HepG2 (cell line): ENCODE measurements around the gene ANKRD61. TPM values are rescaled to one million over a fixed set of nuclear protein-coding genes. Genes with fewer than 3 reads are reported as not detected.

Experiments used
- ATF1 ChIP-seq: IDR thresholded peaks from 2 replicates; pipeline ENCODE4 v1.6.1; 2016; ENCODE audit warnings: mild to moderate bottlenecking, control low read depth
- FOSL2 ChIP-seq: sonication (generic); formaldehyde crosslinking; IDR thresholded peaks from 2 replicates; pipeline ENCODE4 v1.4.0; 2020; ENCODE audit warnings: missing genetic modification reagents
- JUND ChIP-seq: sonication (generic); formaldehyde crosslinking; IDR thresholded peaks from 2 replicates; pipeline ENCODE4 v1.8.0; 2022; ENCODE audit warnings: mild to moderate bottlenecking, missing genetic modification reagents
- KDM6A ChIP-seq: IDR thresholded peaks from 2 replicates; pipeline ENCODE4 v1.6.1; 2016; ENCODE audit warnings: low read depth
- KLF15 ChIP-seq: sonication (generic); formaldehyde crosslinking; IDR thresholded peaks from 2 replicates; pipeline ENCODE4 v1.8.1; 2023; ENCODE audit warnings: borderline replicate concordance, mild to moderate bottlenecking, inconsistent platforms, missing genetic modification reagents, mixed read lengths
- KLF6 ChIP-seq: IDR thresholded peaks from 2 replicates; pipeline ENCODE4 v1.8.0; 2016; ENCODE audit warnings: missing biosample characterization, missing genetic modification reagents
- NCOA1 ChIP-seq: sonication (generic); formaldehyde crosslinking; IDR thresholded peaks from 2 replicates; pipeline ENCODE4 v1.9.0; 2021; ENCODE audit warnings: missing genetic modification reagents
- NFIB ChIP-seq: sonication (generic); formaldehyde crosslinking; IDR thresholded peaks from 2 replicates; pipeline ENCODE4 v1.9.0; 2021; ENCODE audit warnings: missing genetic modification reagents, mild to moderate bottlenecking, borderline replicate concordance
- POGZ ChIP-seq: sonication (generic); formaldehyde crosslinking; IDR thresholded peaks from 2 replicates; pipeline ENCODE4 v1.4.0; 2020; ENCODE audit warnings: mild to moderate bottlenecking, missing genetic modification reagents
- SP1 ChIP-seq, 2 experiments: fragments of 450-650 bp in 1 of 2; sonication (generic) in 1 of 2; formaldehyde crosslinking in 1 of 2; IDR thresholded peaks; 2 replicates each; pipeline versions ENCODE4 v1.4.0 to v1.6.1; 2016 to 2020; ENCODE audit warnings: missing genetic modification reagents in 1 of 2
- SRY ChIP-seq: sonication (generic); formaldehyde crosslinking; IDR thresholded peaks from 2 replicates; pipeline ENCODE4 v1.8.0; 2022; ENCODE audit warnings: mild to moderate bottlenecking, missing genetic modification reagents
- STAT5B ChIP-seq: sonication (generic); formaldehyde crosslinking; IDR thresholded peaks from 2 replicates; pipeline ENCODE4 v1.4.0; 2020; ENCODE audit warnings: missing genetic modification reagents
- TOE1 ChIP-seq: sonication (generic); formaldehyde crosslinking; IDR thresholded peaks from 2 replicates; pipeline ENCODE4 v1.4.0; 2020; ENCODE audit warnings: mild to moderate bottlenecking, missing genetic modification reagents
- ZBTB7A ChIP-seq: sonication (generic); formaldehyde crosslinking; IDR thresholded peaks from 2 replicates; pipeline ENCODE4 v1.8.0; 2022; ENCODE audit warnings: mild to moderate bottlenecking, missing genetic modification reagents
- ZNF253 ChIP-seq: sonication (generic); formaldehyde crosslinking; IDR thresholded peaks from 2 replicates; pipeline ENCODE4 v1.8.0; 2022; ENCODE audit warnings: mild to moderate bottlenecking, missing genetic modification reagents, borderline replicate concordance
- ZNF670 ChIP-seq: sonication (generic); formaldehyde crosslinking; IDR thresholded peaks from 2 replicates; pipeline ENCODE4 v1.8.0; 2022; ENCODE audit warnings: mild to moderate bottlenecking, missing genetic modification reagents, borderline replicate concordance
- polyA plus RNA-seq, 8 experiments: library from polyadenylated mRNA; depleted of rRNA in 3 of 8; stranded (reverse) in 7 of 8; unstranded in 1 of 8; fragments of >200 nt; fragmentation: Illumina TruSeq in 4 of 8; extraction: Trizol in 4 of 8; gene quantifications; 2 replicates each; pipeline versions ENCODE4 v1.2.1 to v1.2.3, GENCODE V29; 2011 to 2016; ENCODE audit warnings: low read depth in 4 of 8, missing spikeins in 1 of 8, mixed read lengths in 1 of 8; ENCODE audit not compliant: insufficient read depth in 1 of 8
- total RNA-seq, 5 experiments: library from RNA; depleted of rRNA; stranded (reverse); fragments of >200 nt; fragmentation: Illumina TruSeq; extraction: Trizol; gene quantifications; 2 replicates each; pipeline ENCODE4 v1.2.3, GENCODE V29; 2016; ENCODE audit warnings: low read depth in 1 of 5
- TF ChIP-seq, protein P1 (sequence below): IDR thresholded peaks from 2 replicates; pipeline ENCODE4 v1.6.1; 2016
- TF ChIP-seq, protein P2 (sequence below): IDR thresholded peaks from 2 replicates; pipeline ENCODE4 v1.6.1; 2016; ENCODE audit warnings: control low read depth
- TF ChIP-seq, protein P3 (sequence below): sonication (generic); formaldehyde crosslinking; IDR thresholded peaks from 2 replicates; pipeline ENCODE4 v1.4.0; 2020; ENCODE audit warnings: missing genetic modification reagents, borderline replicate concordance
- TF ChIP-seq, protein P4 (sequence below): sonication (generic); formaldehyde crosslinking; IDR thresholded peaks from 2 replicates; pipeline ENCODE4 v1.5.0; 2020; ENCODE audit warnings: mild to moderate bottlenecking, missing genetic modification reagents

The ANKRD61 gene
- total and polyA plus RNA-seq, 2 of the 13 experiments (the other 11 are each of a cell fraction or from before 2014, with no cell fraction given), result 0.13 TPM; not detected in 1

DNA sequence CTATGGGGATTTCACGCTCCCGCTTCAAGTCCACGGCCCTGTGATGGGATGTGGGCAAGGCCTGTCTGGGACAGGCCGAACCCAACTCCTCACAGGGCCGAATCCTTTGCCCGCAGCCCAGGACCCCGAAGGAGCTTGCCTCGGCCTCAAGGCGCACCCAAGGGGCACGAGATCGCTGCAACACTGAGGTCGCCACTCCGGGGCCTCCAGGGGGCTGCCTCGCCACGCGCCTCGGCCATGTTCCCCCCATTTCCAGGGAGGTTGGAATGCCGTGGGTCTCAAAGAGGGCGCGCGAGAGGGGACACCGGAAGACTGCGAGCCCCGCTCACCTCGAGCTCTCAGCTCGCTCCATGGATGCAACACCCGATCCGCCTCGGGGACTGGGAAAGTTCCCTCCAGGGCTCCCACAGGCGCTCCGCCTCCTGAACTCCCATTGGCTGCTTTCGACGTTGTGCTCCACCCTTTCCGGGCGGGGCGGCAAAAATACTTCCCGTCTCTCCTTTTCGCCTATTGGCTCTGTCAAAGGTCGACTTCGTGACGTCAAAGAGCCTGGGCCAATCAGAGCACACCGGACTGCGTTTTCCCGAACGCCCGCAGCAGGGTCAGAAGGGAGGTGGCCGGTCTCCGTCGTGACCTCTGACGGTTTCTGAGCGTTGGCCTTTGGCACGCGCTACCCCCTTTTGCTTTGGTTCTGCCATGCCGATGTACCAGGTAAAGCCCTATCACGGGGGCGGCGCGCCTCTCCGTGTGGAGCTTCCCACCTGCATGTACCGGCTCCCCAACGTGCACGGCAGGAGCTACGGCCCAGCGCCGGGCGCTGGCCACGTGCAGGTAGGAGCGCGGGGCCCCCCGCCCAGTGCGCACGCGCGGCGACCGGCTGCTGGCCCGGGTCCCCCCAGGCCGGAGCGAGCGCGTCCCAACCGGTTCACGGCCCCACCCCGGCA is 22.2 kb upstream of the ANKRD61 start, which contains the start of the genes AIMP2 and PMS2 (continued):
- no peak for TF ChIP-seq SP1 (IDR thresholded peaks at IDR 0.05)
- TF ChIP-seq SP1 (CRISPR knock-in tag; IDR thresholded peaks at IDR 0.05), result peak; percentile 86
- TF ChIP-seq POGZ (CRISPR knock-in tag), result peak; percentile 72; the same call in 1 of the 2 replicates
- TF ChIP-seq KLF15, result peak; percentile 99
- peak; percentile 85; the same call in 1 of the 2 replicates for TF ChIP-seq NFIB (CRISPR knock-in tag)
- TF ChIP-seq, protein P1, sequence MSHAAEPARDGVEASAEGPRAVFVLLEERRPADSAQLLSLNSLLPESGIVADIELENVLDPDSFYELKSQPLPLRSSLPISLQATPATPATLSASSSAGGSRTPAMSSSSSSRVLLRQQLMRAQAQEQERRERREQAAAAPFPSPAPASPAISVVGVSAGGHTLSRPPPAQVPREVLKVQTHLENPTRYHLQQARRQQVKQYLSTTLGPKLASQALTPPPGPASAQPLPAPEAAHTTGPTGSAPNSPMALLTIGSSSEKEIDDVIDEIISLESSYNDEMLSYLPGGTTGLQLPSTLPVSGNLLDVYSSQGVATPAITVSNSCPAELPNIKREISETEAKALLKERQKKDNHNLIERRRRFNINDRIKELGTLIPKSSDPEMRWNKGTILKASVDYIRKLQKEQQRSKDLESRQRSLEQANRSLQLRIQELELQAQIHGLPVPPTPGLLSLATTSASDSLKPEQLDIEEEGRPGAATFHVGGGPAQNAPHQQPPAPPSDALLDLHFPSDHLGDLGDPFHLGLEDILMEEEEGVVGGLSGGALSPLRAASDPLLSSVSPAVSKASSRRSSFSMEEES (CRISPR knock-in tag), result peak; percentile 94
- peak; percentile 83 for TF ChIP-seq NCOA1
- TF ChIP-seq FOSL2 (CRISPR knock-in tag), result peak; percentile 61
- 0 out of 2 replicates have a peak, but pooled peaks have one; percentile 90 for TF ChIP-seq STAT5B (CRISPR knock-in tag)
- TF ChIP-seq, protein P2, sequence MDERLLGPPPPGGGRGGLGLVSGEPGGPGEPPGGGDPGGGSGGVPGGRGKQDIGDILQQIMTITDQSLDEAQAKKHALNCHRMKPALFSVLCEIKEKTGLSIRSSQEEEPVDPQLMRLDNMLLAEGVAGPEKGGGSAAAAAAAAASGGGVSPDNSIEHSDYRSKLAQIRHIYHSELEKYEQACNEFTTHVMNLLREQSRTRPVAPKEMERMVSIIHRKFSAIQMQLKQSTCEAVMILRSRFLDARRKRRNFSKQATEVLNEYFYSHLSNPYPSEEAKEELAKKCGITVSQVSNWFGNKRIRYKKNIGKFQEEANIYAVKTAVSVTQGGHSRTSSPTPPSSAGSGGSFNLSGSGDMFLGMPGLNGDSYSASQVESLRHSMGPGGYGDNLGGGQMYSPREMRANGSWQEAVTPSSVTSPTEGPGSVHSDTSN (CRISPR knock-in tag), result peak; percentile 31; the same call in 1 of the 2 replicates
- TF ChIP-seq ZBTB7A (CRISPR knock-in tag), result peak; percentile 98
- TF ChIP-seq ZNF670, result peak; percentile 99; the same call in 1 of the 2 replicates
- TF ChIP-seq KDM6A (CRISPR knock-in tag), result no peak
- TF ChIP-seq KLF6 (CRISPR knock-in tag), result peak; percentile 100
- peak; percentile 84 for TF ChIP-seq JUND (CRISPR knock-in tag)
- TF ChIP-seq, protein P3, sequence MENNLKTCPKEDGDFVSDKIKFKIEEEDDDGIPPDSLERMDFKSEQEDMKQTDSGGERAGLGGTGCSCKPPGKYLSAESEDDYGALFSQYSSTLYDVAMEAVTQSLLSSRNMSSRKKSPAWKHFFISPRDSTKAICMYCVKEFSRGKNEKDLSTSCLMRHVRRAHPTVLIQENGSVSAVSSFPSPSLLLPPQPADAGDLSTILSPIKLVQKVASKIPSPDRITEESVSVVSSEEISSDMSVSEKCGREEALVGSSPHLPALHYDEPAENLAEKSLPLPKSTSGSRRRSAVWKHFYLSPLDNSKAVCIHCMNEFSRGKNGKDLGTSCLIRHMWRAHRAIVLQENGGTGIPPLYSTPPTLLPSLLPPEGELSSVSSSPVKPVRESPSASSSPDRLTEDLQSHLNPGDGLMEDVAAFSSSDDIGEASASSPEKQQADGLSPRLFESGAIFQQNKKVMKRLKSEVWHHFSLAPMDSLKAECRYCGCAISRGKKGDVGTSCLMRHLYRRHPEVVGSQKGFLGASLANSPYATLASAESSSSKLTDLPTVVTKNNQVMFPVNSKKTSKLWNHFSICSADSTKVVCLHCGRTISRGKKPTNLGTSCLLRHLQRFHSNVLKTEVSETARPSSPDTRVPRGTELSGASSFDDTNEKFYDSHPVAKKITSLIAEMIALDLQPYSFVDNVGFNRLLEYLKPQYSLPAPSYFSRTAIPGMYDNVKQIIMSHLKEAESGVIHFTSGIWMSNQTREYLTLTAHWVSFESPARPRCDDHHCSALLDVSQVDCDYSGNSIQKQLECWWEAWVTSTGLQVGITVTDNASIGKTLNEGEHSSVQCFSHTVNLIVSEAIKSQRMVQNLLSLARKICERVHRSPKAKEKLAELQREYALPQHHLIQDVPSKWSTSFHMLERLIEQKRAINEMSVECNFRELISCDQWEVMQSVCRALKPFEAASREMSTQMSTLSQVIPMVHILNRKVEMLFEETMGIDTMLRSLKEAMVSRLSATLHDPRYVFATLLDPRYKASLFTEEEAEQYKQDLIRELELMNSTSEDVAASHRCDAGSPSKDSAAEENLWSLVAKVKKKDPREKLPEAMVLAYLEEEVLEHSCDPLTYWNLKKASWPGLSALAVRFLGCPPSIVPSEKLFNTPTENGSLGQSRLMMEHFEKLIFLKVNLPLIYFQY (CRISPR knock-in tag), result peak; percentile 92
- TF ChIP-seq TOE1 (CRISPR knock-in tag), result peak; percentile 74; the same call in 1 of the 2 replicates
- peak; percentile 100 for TF ChIP-seq SRY
- TF ChIP-seq ZNF253 (CRISPR knock-in tag), result peak; percentile 99
- peak; percentile 97 for TF ChIP-seq ATF1 (CRISPR knock-in tag)
- TF ChIP-seq, protein P4, sequence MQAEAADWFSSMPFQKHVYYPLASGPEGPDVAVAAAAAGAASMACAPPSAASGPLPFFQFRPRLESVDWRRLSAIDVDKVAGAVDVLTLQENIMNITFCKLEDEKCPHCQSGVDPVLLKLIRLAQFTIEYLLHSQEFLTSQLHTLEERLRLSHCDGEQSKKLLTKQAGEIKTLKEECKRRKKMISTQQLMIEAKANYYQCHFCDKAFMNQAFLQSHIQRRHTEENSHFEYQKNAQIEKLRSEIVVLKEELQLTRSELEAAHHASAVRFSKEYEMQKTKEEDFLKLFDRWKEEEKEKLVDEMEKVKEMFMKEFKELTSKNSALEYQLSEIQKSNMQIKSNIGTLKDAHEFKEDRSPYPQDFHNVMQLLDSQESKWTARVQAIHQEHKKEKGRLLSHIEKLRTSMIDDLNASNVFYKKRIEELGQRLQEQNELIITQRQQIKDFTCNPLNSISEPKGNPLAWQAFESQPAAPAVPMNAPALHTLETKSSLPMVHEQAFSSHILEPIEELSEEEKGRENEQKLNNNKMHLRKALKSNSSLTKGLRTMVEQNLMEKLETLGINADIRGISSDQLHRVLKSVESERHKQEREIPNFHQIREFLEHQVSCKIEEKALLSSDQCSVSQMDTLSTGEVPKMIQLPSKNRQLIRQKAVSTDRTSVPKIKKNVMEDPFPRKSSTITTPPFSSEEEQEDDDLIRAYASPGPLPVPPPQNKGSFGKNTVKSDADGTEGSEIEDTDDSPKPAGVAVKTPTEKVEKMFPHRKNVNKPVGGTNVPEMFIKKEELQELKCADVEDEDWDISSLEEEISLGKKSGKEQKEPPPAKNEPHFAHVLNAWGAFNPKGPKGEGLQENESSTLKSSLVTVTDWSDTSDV (CRISPR knock-in tag), result peak; percentile 100
